ENCODE measurements around the gene CASP8. TPM values are rescaled to one million over a fixed set of nuclear protein-coding genes. Genes with fewer than 3 reads are reported as not detected.

Gene CASP8
- 15.6 and 27.6 TPM in 2 replicates for total RNA-seq

GRCh38 chr2:201260302-201260800 lies at the start of gene CASP8:
Gene CASP8, plus strand, starts transcription at chr2:201260536. Its CDS starts 5,951 bp downstream, at chr2:201266487.

Other genes with a start within 250 kb of the CASP8 start
- gene HYCC2, start 188.9 kb upstream of the CASP8 start, total RNA-seq, result 2.3 TPM in 2 replicates
- gene NDUFB3, start 188.5 kb upstream of the CASP8 start, total RNA-seq, result 64.9 and 80.1 TPM in 2 replicates
- gene CFLAR, start 144.4 kb upstream of the CASP8 start, total RNA-seq, result 44.1 and 59.7 TPM in 2 replicates
- 2.9 and 4.1 TPM in 2 replicates for gene CASP10, start 77.4 kb upstream of the CASP8 start, total RNA-seq
- gene FLACC1, start 96.8 kb downstream of the CASP8 start, total RNA-seq, result 0.35 TPM in 1 of 2 replicates, not detected in the other
- 37.8 and 40.1 TPM in 2 replicates for gene TRAK2, start 190.9 kb downstream of the CASP8 start, total RNA-seq
- 67.2 and 86.5 TPM in 2 replicates for gene STRADB, start 191.2 kb downstream of the CASP8 start, total RNA-seq

Measured in myometrial cell (primary cell).